GM23338 (cell line): ENCODE data around the gene CDK14. TPM values are rescaled to one million over a fixed set of nuclear protein-coding genes. Genes with fewer than 3 reads are reported as not detected.

Experiments used
- ATAC-seq: fragments of 200-7000 bp; cut with Tn5 transposase; 3 replicates; pipeline ENCODE4 v1.9.1; 2020
- DNase-seq: peaks from one replicate; pipeline ENCODE4 v3.0.0-alpha.2; 2015; ENCODE audit warnings: low spot score
- H2AFZ ChIP-seq: fragments of 200-600 bp; sonication (generic); 2 replicates; pipeline ENCODE4 v1.8.0; 2016; ENCODE audit warnings: antibody characterized with exemption, mild to moderate bottlenecking, moderate library complexity
- H3F3A ChIP-seq: fragments of 200-600 bp; sonication (generic); replicated peaks from 2 replicates; pipeline ENCODE4 v1.8.0; 2017; ENCODE audit warnings: antibody characterized with exemption, mixed run types, low read depth
- H3K27ac ChIP-seq: fragments of 200-600 bp; sonication (generic); 2 replicates; pipeline ENCODE4 v1.6.1; 2016; ENCODE audit warnings: low read depth
- H3K27me3 ChIP-seq: fragments of 200-600 bp; sonication (generic); 2 replicates; pipeline ENCODE4 v1.8.0; 2016; ENCODE audit warnings: mild to moderate bottlenecking, mixed run types, moderate library complexity; ENCODE audit not compliant: insufficient read depth
- H3K36me3 ChIP-seq: fragments of 200-600 bp; sonication (generic); 2 replicates; pipeline ENCODE4 v1.8.0; 2016; ENCODE audit warnings: mild to moderate bottlenecking; ENCODE audit not compliant: insufficient read depth
- H3K4me1 ChIP-seq: fragments of 200-600 bp; sonication (generic); 2 replicates; pipeline ENCODE4 v1.8.0; 2016; ENCODE audit warnings: mild to moderate bottlenecking, moderate library complexity; ENCODE audit not compliant: insufficient read depth
- H3K4me2 ChIP-seq: fragments of 200-600 bp; sonication (generic); 2 replicates; pipeline ENCODE4 v1.7.1; 2017; ENCODE audit warnings: mixed run types
- H3K4me3 ChIP-seq: fragments of 200-600 bp; sonication (generic); 2 replicates; pipeline ENCODE4 v1.6.1; 2016; ENCODE audit warnings: mixed run types
- H3K79me2 ChIP-seq: fragments of 200-600 bp; sonication (generic); replicated peaks from 2 replicates; pipeline ENCODE4 v1.8.0; 2017; ENCODE audit warnings: mild to moderate bottlenecking; ENCODE audit not compliant: insufficient read depth
- H3K9me2 ChIP-seq: fragments of 200-600 bp; sonication (generic); 2 replicates; pipeline ENCODE4 v1.8.0; 2017; ENCODE audit not compliant: insufficient read depth
- H4K20me1 ChIP-seq: fragments of 200-600 bp; sonication (generic); replicated peaks from 2 replicates; pipeline ENCODE4 v1.8.0; 2017; ENCODE audit warnings: mild to moderate bottlenecking; ENCODE audit not compliant: insufficient read depth
- H3K27ac Mint-ChIP-seq: 2 replicates; pipeline ENCODE4 v1.8.0; 2020; ENCODE audit warnings: inconsistent platforms, mild to moderate bottlenecking, moderate library complexity, mixed read lengths
- H3K27me3 Mint-ChIP-seq: 3 replicates; pipeline ENCODE4 v1.8.0; 2022; ENCODE audit warnings: low read depth, mild to moderate bottlenecking, moderate library complexity, mixed read lengths, inconsistent platforms; ENCODE audit not compliant: insufficient read depth, poor library complexity
- H3K36me3 Mint-ChIP-seq: 3 replicates; pipeline ENCODE4 v1.8.0; 2021; ENCODE audit warnings: low read depth, mild to moderate bottlenecking, inconsistent platforms, moderate library complexity, mixed read lengths
- H3K4me1 Mint-ChIP-seq: 3 replicates; pipeline ENCODE4 v1.8.0; 2020; ENCODE audit warnings: mild to moderate bottlenecking, inconsistent platforms, mixed read lengths
- H3K4me3 Mint-ChIP-seq: 3 replicates; pipeline ENCODE4 v1.8.0; 2021; ENCODE audit warnings: moderate library complexity, mild to moderate bottlenecking, inconsistent platforms, mixed read lengths
- H3K9me3 Mint-ChIP-seq: 3 replicates; pipeline ENCODE4 v1.8.0; 2020; ENCODE audit warnings: moderate library complexity, mild to moderate bottlenecking, inconsistent platforms, mixed read lengths
- CREB1 ChIP-seq: fragments of 250-450 bp; sonication (Bioruptor Pico); IDR thresholded peaks from 2 replicates; pipeline ENCODE4 v1.5.0; 2020; ENCODE audit warnings: low read depth, mild to moderate bottlenecking, moderate library complexity
- EZH2 ChIP-seq: fragments of 200-600 bp; sonication (generic); IDR thresholded peaks from one replicate; pipeline ENCODE4 v1.8.0; 2017; ENCODE audit warnings: antibody characterized with exemption, mild to moderate bottlenecking, low read depth; ENCODE audit not compliant: unreplicated experiment
- EZH2phosphoT487 ChIP-seq: fragments of 200-600 bp; sonication (generic); IDR thresholded peaks from one replicate; pipeline ENCODE4 v1.8.1; 2018; ENCODE audit warnings: antibody characterized with exemption; ENCODE audit not compliant: unreplicated experiment
- JUNB ChIP-seq: IDR thresholded peaks from one replicate; pipeline ENCODE4 v1.6.1; 2016; ENCODE audit warnings: antibody characterized with exemption; ENCODE audit not compliant: unreplicated experiment
- NANOG ChIP-seq: IDR thresholded peaks from 2 replicates; pipeline ENCODE4 v1.6.1; 2016; ENCODE audit warnings: antibody characterized with exemption, borderline replicate concordance
- POLR2AphosphoS5 ChIP-seq: IDR thresholded peaks from 2 replicates; pipeline ENCODE4 v1.6.1; 2016; ENCODE audit warnings: antibody characterized with exemption, low read depth
- STAT1 ChIP-seq: IDR thresholded peaks from one replicate; pipeline ENCODE4 v1.6.1; 2016; ENCODE audit warnings: antibody characterized with exemption; ENCODE audit not compliant: unreplicated experiment
- ZNF114 ChIP-seq: fragments of 250-450 bp; sonication (Bioruptor Pico); IDR thresholded peaks from 2 replicates; pipeline ENCODE4 v1.5.0; 2020; ENCODE audit warnings: mild to moderate bottlenecking, moderate library complexity
- polyA plus RNA-seq: library from polyadenylated mRNA; unstranded; fragments of >200 nt; fragmentation: Nextera tagmentation; extraction: Ambion mirVana; gene quantifications from 2 replicates; pipeline ENCODE4 v1.2.1, GENCODE V29; 2016
- total RNA-seq: library from RNA; depleted of rRNA; stranded (reverse); fragments of >200 nt; shearing (Covaris generic); gene quantifications from 2 replicates; pipeline ENCODE4 v1.2.3, GENCODE V29; 2014
- TF ChIP-seq, protein P1 (sequence below): IDR thresholded peaks from one replicate; pipeline ENCODE4 v1.6.1; 2018; ENCODE audit warnings: antibody characterized with exemption; ENCODE audit not compliant: unreplicated experiment
- TF ChIP-seq, protein P2 (sequence below): IDR thresholded peaks from 2 replicates; pipeline ENCODE4 v1.6.1; 2016; ENCODE audit warnings: antibody characterized with exemption

CDK14 gene
- total and polyA plus RNA-seq, 2 experiments from 2014 or later = 11.2 to 24.0 TPM

DNA sequence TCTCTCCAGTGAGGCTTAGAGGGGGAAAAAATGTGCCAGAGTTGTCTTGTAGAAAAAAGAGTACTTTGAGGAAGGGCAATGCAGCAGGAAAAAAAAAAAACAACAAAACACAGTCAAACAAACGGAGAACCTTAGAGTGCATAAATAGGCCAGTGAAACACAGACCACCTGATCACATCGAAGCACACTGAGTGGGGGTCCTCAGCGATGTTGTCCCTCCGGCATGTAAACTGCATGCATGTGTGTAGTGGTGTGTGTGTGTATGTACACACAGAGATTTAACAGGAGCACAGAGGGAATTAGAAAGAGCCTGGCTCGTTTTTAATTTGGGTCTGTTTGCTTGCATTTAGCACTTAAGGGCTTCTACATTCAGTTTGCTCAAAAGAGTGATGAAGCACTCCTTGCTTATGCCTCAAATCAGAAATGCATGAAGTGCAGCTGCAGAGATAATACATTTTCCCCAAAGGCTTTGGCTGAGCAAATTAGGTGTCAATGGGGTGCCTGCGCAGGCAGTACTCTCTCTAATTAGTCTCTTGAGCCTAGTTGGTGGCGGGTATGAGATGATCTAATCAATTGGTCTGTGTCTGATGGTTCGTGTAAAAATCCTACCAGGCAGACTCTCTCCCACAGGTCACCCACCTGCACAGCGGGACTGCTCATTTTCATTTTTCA lies 605.5 kb downstream of the CDK14 start:
- DNase-seq (no peak), ATAC-seq (no peak)
- no peaks in the 10 kb centered on the region for H3K27me3 ChIP-seq
- H3F3A ChIP-seq = no peaks in the 10 kb centered on the region
- Mint-ChIP-seq H3K36me3 (no peaks in the 10 kb centered on the region), H3K27ac (no peak overlapping the region), H3K27me3 (no peaks in the 10 kb centered on the region), H3K4me1 (no peaks in the 10 kb centered on the region), H3K4me3 (no peak overlapping the region), H3K9me3 (no peaks in the 10 kb centered on the region)
- no peaks in the 10 kb centered on the region for H3K79me2 ChIP-seq
- no peaks in the 10 kb centered on the region; the same call in 1 of the 2 replicates for H4K20me1 ChIP-seq
- H3K4me2 ChIP-seq = no peak overlapping the region
- H3K9me2 ChIP-seq = no peaks in the 10 kb centered on the region
- H3K36me3 ChIP-seq = no peaks in the 10 kb centered on the region
- no peak overlapping the region for H3K27ac ChIP-seq
- H3K4me3 ChIP-seq = no peak overlapping the region
- no peak for TF ChIP-seq ZNF114 (CRISPR knock-in tag)
- no peak for TF ChIP-seq EZH2
- TF ChIP-seq, protein P1, sequence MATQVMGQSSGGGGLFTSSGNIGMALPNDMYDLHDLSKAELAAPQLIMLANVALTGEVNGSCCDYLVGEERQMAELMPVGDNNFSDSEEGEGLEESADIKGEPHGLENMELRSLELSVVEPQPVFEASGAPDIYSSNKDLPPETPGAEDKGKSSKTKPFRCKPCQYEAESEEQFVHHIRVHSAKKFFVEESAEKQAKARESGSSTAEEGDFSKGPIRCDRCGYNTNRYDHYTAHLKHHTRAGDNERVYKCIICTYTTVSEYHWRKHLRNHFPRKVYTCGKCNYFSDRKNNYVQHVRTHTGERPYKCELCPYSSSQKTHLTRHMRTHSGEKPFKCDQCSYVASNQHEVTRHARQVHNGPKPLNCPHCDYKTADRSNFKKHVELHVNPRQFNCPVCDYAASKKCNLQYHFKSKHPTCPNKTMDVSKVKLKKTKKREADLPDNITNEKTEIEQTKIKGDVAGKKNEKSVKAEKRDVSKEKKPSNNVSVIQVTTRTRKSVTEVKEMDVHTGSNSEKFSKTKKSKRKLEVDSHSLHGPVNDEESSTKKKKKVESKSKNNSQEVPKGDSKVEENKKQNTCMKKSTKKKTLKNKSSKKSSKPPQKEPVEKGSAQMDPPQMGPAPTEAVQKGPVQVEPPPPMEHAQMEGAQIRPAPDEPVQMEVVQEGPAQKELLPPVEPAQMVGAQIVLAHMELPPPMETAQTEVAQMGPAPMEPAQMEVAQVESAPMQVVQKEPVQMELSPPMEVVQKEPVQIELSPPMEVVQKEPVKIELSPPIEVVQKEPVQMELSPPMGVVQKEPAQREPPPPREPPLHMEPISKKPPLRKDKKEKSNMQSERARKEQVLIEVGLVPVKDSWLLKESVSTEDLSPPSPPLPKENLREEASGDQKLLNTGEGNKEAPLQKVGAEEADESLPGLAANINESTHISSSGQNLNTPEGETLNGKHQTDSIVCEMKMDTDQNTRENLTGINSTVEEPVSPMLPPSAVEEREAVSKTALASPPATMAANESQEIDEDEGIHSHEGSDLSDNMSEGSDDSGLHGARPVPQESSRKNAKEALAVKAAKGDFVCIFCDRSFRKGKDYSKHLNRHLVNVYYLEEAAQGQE = no peak
- TF ChIP-seq CREB1 (CRISPR knock-in tag) = no peak
- no peaks in the 10 kb centered on the region for H3K4me1 ChIP-seq
- H2AFZ ChIP-seq = no peak overlapping the region

DNA sequence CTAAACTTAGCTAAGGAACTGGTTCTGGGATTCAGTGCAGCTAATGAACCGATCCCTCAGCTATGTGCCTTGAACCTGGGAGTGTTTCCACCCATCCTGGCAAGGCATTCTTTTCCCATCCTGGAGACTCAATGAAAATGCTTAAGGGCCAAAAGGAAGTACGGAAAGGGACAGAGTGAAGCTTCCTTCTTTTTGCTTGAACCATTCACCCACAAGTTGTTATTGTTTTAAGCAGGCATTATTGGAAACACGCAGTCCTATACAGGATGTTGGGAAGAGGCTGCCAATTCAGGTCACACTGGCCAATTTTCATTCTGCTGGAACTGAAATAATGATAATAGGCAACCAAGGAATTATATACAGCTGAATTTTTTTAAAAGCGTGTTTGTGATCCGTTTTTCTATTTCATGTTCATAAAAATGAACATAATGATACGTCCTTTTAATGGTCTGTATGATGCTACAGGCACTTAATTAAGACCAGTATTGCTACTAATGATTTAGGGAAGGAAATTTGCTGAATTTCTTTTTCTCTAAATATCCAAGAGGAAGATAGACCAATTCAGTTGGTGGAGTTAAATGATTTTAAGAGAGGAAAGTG lies 610.3 kb downstream of the CDK14 start:
- Histone ChIP-seq H3K4me1 (no peaks in the 10 kb centered on the region), H3K9me2 (no peaks in the 10 kb centered on the region), H4K20me1 (no peaks in the 10 kb centered on the region), H3F3A (no peaks in the 10 kb centered on the region), H3K4me3 (no peak overlapping the region), H3K27ac (no peak overlapping the region), H3K4me2 (no peak overlapping the region), H3K27me3 (no peaks in the 10 kb centered on the region), H3K36me3 (no peaks in the 10 kb centered on the region), H2AFZ (no peak overlapping the region), H3K79me2 (no peaks in the 10 kb centered on the region)
- TF ChIP-seq CREB1 (CRISPR knock-in tag) (no peak), EZH2phosphoT487 (no peak)
- Mint-ChIP-seq H3K27me3 (no peaks in the 10 kb centered on the region), H3K36me3 (no peaks in the 10 kb centered on the region), H3K27ac (no peak overlapping the region), H3K9me3 (no peaks in the 10 kb centered on the region), H3K4me3 (no peak overlapping the region), H3K4me1 (no peaks in the 10 kb centered on the region)
- DNase-seq (no peak), ATAC-seq (no peak)

DNA sequence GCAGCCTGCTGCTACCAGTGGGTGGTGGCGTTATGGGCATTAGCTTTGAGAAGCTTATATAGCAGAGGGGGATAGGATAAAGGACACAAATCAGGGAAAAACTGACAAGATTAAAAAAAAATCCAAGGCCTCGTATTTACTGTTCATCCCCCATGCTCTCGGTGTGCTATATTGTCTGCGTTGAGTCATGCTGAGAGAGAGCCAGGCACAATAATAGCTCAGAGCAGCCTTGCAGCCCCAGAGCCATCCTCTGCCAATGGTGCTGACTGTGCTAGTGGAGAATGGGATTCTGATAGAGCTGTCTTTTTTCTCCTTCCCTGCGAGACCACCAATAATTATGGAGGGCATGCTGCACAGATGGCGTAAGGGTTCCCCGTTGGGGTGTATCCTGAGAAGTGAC lies 616.5 kb downstream of the CDK14 start:
- no peak overlapping the region for H3K27ac ChIP-seq
- no peaks in the 10 kb centered on the region for H3K27me3 Mint-ChIP-seq
- H3K4me2 ChIP-seq = no peak overlapping the region
- H3K36me3 ChIP-seq = no peaks in the 10 kb centered on the region
- H3K9me3 Mint-ChIP-seq = no peaks in the 10 kb centered on the region; the same call in 2 of the 3 replicates
- ATAC-seq (peak; percentile 86), DNase-seq (no peak)
- no peaks in the 10 kb centered on the region for H3K27me3 ChIP-seq
- H3K4me1 ChIP-seq = no peaks in the 10 kb centered on the region
- no peaks in the 10 kb centered on the region for H3K79me2 ChIP-seq
- H3K9me2 ChIP-seq = no peaks in the 10 kb centered on the region
- H3K4me3 ChIP-seq = no peak overlapping the region
- H3F3A ChIP-seq = no peaks in the 10 kb centered on the region
- H3K27ac Mint-ChIP-seq = no peak overlapping the region
- H2AFZ ChIP-seq = no peak overlapping the region
- no peaks in the 10 kb centered on the region for H4K20me1 ChIP-seq
- H3K36me3 Mint-ChIP-seq = no peaks in the 10 kb centered on the region
- no peak overlapping the region for H3K4me3 Mint-ChIP-seq
- H3K4me1 Mint-ChIP-seq = peaks cover 7% of the 10 kb centered on the region
- no peak for TF ChIP-seq JUNB
- no peak for TF ChIP-seq ZNF114 (CRISPR knock-in tag)
- TF ChIP-seq, protein P2, sequence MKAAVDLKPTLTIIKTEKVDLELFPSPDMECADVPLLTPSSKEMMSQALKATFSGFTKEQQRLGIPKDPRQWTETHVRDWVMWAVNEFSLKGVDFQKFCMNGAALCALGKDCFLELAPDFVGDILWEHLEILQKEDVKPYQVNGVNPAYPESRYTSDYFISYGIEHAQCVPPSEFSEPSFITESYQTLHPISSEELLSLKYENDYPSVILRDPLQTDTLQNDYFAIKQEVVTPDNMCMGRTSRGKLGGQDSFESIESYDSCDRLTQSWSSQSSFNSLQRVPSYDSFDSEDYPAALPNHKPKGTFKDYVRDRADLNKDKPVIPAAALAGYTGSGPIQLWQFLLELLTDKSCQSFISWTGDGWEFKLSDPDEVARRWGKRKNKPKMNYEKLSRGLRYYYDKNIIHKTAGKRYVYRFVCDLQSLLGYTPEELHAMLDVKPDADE = no peak
- TF ChIP-seq STAT1 = no peak
- no peak for TF ChIP-seq POLR2AphosphoS5
- no peak for TF ChIP-seq NANOG
- TF ChIP-seq, protein P1 = no peak
